ENCODE results near the gene GPR35.

DNA sequence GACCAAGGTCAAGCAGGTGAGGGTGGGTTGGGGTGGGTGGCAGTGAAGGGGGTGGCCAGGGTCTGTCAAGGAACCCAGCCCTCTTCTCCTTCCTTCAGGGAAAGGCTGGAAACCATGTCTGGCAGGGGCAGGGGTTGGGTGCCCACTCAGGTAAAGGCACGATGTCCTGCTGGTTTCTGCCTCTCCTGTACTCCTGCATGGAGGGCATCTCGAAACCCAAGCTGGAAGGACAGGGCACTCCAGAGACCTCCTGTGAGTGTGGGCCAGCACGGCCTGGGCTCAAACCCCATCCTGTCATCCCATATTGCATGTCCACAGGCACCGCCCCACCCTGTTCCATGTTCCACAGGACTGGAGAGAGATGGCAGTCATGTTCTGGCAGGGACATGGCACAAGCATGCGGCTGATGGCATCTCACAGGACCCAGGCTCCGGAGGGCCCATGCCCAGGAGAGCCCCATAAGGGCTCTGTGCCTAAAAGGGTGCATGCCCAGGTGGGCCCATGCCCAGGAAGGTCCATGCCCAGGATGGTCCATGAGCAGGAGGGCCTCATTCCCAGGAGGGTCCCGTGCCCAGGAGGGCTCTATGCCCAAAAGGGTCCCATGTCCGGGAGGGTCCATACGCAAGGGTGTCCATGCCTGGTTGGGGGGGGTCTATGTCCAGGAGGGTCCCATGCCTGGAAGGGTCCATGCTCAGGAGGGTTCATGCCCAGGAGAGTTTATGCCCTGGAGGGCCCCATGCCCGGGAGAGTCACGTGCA lies 6.4 kb downstream of the GPR35 start:
- TF ChIP-seq, protein P1, sequence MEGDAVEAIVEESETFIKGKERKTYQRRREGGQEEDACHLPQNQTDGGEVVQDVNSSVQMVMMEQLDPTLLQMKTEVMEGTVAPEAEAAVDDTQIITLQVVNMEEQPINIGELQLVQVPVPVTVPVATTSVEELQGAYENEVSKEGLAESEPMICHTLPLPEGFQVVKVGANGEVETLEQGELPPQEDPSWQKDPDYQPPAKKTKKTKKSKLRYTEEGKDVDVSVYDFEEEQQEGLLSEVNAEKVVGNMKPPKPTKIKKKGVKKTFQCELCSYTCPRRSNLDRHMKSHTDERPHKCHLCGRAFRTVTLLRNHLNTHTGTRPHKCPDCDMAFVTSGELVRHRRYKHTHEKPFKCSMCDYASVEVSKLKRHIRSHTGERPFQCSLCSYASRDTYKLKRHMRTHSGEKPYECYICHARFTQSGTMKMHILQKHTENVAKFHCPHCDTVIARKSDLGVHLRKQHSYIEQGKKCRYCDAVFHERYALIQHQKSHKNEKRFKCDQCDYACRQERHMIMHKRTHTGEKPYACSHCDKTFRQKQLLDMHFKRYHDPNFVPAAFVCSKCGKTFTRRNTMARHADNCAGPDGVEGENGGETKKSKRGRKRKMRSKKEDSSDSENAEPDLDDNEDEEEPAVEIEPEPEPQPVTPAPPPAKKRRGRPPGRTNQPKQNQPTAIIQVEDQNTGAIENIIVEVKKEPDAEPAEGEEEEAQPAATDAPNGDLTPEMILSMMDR (IDR thresholded peaks at IDR 0.05; ENCODE audit: borderline replicate concordance, extremely low read depth, low read length, poor library complexity, severe bottlenecking): no peak
- TF ChIP-seq EZH2 (IDR thresholded peaks at IDR 0.05; ENCODE audit: borderline replicate concordance, low read depth, low read length, severe bottlenecking): no peak

Data from DND-41 (cell line).